ENCODE data around the gene ARHGAP4.

Gene ARHGAP4

GRCh38 chrX:153927672-153927921 lies 1.5 kb upstream of the ARHGAP4 start:
- no peak for DNase-seq (ENCODE audit: low read depth in 3 of 3)

GRCh38 chrX:153926858-153927671 lies 1.0 kb upstream of the ARHGAP4 start:
- peak in 2 of 3 experiments; percentile 40 to 50 for DNase-seq (ENCODE audit: low read depth in 3 of 3)

- no peak for DNase-seq (ENCODE audit: low read depth in 3 of 3)
Observed at GRCh38 chrX:153926552-153926857, 441 bp upstream of the ARHGAP4 start.

GRCh38 chrX:153925387-153925738 lies 701 bp downstream of the ARHGAP4 start:
- DNase-seq (ENCODE audit: low read depth in 3 of 3), result no peak

- DNase-seq (ENCODE audit: low read depth in 3 of 3), result no peak
Observed at GRCh38 chrX:153924149-153924861, 1.8 kb downstream of the ARHGAP4 start.

- no peak for DNase-seq (ENCODE audit: low read depth in 3 of 3)
Observed at GRCh38 chrX:153922932-153923857, 2.9 kb downstream of the ARHGAP4 start.

- no peak for DNase-seq (ENCODE audit: low read depth in 3 of 3)
Observed at GRCh38 chrX:153921511-153922446, 4.3 kb downstream of the ARHGAP4 start.

- DNase-seq (ENCODE audit: low read depth in 3 of 3), result no peak
Observed at GRCh38 chrX:153921070-153921469, 5.0 kb downstream of the ARHGAP4 start.

- no peak for DNase-seq (ENCODE audit: low read depth in 3 of 3)
Observed at GRCh38 chrX:153920546-153920945, 5.5 kb downstream of the ARHGAP4 start.

GRCh38 chrX:153919281-153919680 lies 6.8 kb downstream of the ARHGAP4 start:
- DNase-seq (ENCODE audit: low read depth in 3 of 3), result no peak

- no peak for DNase-seq (ENCODE audit: low read depth in 3 of 3)
Observed at GRCh38 chrX:153917869-153918268, 8.2 kb downstream of the ARHGAP4 start.

GRCh38 chrX:153913701-153914100 lies 12.4 kb downstream of the ARHGAP4 start:
- DNase-seq (ENCODE audit: low read depth in 3 of 3), result no peak

- no peak for DNase-seq (ENCODE audit: low read depth in 3 of 3)
Observed at GRCh38 chrX:153913211-153913610, 12.9 kb downstream of the ARHGAP4 start.

GRCh38 chrX:153911798-153912197 lies 14.3 kb downstream of the ARHGAP4 start:
- DNase-seq (ENCODE audit: low read depth in 3 of 3), result no peak

GRCh38 chrX:153910446-153910845 lies 15.6 kb downstream of the ARHGAP4 start:
- DNase-seq (ENCODE audit: low read depth in 3 of 3), result no peak

GRCh38 chrX:153909980-153910360 lies 16.1 kb downstream of the ARHGAP4 start:
- DNase-seq (ENCODE audit: low read depth in 3 of 3), result no peak

GRCh38 chrX:153909024-153909979 lies 16.8 kb downstream of the ARHGAP4 start:
- no peak for DNase-seq (ENCODE audit: low read depth in 3 of 3)

- DNase-seq (ENCODE audit: low read depth in 3 of 3), result no peak
Observed at GRCh38 chrX:153908219-153908860, 17.7 kb downstream of the ARHGAP4 start.

- no peak for DNase-seq (ENCODE audit: low read depth in 3 of 3)
Observed at GRCh38 chrX:153907456-153907855, 18.6 kb downstream of the ARHGAP4 start.
